HFFc6 (cell line): ENCODE measurements around the gene PTGER1. TPM values are rescaled to one million over a fixed set of nuclear protein-coding genes. Genes with fewer than 3 reads are reported as not detected.
A peak's percentile ranks its signal among the peaks of the same experiment; 100 is the strongest.

ENCODE experiments used
- DNase-seq: peaks from one replicate; pipeline ENCODE4 v3.0.0-alpha.2; 2018
- H3K27ac Mint-ChIP-seq: 2 replicates; pipeline ENCODE4 v1.8.0; 2020; ENCODE audit warnings: mild to moderate bottlenecking, mixed read lengths
- H3K27me3 Mint-ChIP-seq: 2 replicates; pipeline ENCODE4 v1.8.0; 2021; ENCODE audit warnings: mild to moderate bottlenecking, moderate library complexity, mixed read lengths; ENCODE audit not compliant: insufficient read depth
- H3K36me3 Mint-ChIP-seq: 2 replicates; pipeline ENCODE4 v1.8.0; 2021; ENCODE audit warnings: low read depth, mixed read lengths
- H3K4me1 Mint-ChIP-seq: 2 replicates; pipeline ENCODE4 v1.8.0; 2020; ENCODE audit warnings: low read depth, mixed read lengths
- H3K4me3 Mint-ChIP-seq: 2 replicates; pipeline ENCODE4 v1.8.0; 2020; ENCODE audit warnings: mild to moderate bottlenecking, moderate library complexity, mixed read lengths
- H3K9me3 Mint-ChIP-seq: 2 replicates; pipeline ENCODE4 v1.8.0; 2020; ENCODE audit warnings: mild to moderate bottlenecking, mixed read lengths
- total RNA-seq, 6 experiments: library from RNA; stranded (reverse); fragmentation: NEBNext Ultra II Directional; extraction: Animal tissue kit (Norgen Biotek cat#: 25700); gene quantifications; 2 replicates in 1 of 6; 3 replicates in 5 of 6; pipeline ENCODE4 v1.2.3, GENCODE V29; 2021
- TF ChIP-seq, protein P1 (sequence below): fragments of 200-600 bp; sonication (generic); IDR thresholded peaks from 2 replicates; pipeline ENCODE4 v1.5.0; 2021; ENCODE audit warnings: antibody characterized with exemption, mild to moderate bottlenecking

PTGER1 gene
- total RNA-seq, 6 experiments from 2014 or later: 0.41 to 4.1 (median 0.62) TPM

DNA sequence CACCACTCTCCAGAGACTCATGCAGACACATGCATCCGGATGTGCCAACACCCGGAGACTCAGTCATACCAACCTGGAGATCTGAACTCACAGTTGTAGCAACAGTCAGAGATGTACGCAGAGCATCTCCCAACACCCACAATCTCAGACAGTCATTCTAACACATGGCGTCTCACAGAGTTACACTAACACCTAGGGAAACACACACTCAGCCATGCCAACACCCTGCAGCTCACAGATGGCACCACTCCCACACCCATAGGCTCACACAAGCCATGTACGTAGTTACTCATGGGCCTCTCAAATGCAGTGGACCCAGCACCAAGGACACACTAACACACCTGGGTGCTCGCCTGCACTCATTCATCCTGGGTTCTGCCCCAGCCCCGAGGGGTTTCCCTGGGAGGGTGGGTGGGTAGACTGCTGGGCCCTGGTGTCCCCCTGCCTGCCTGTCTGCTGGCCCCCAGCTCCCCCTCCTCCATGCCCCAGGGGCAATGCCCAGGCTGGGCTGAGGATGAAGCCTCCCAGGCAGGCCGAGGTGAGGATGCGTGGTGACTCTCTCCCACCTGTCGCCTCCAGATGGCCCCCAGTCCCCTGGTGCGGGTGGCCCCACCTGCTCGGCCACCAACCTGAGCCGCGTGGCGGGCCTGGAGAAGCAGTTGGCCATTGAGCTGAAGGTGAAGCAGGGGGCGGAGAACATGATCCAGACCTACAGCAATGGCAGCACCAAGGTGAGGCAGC lies 32.1 kb downstream of the PTGER1 start:
- Mint-ChIP-seq H3K27ac (no peak overlapping the region), H3K9me3 (no peaks in the 10 kb centered on the region), H3K4me1 (peaks cover 15% of the 10 kb centered on the region), H3K36me3 (peaks cover 34% of the 10 kb centered on the region), H3K4me3 (no peak overlapping the region), H3K27me3 (peaks cover 2% of the 10 kb centered on the region; the same call in 1 of the 2 replicates)
- TF ChIP-seq, protein P1, sequence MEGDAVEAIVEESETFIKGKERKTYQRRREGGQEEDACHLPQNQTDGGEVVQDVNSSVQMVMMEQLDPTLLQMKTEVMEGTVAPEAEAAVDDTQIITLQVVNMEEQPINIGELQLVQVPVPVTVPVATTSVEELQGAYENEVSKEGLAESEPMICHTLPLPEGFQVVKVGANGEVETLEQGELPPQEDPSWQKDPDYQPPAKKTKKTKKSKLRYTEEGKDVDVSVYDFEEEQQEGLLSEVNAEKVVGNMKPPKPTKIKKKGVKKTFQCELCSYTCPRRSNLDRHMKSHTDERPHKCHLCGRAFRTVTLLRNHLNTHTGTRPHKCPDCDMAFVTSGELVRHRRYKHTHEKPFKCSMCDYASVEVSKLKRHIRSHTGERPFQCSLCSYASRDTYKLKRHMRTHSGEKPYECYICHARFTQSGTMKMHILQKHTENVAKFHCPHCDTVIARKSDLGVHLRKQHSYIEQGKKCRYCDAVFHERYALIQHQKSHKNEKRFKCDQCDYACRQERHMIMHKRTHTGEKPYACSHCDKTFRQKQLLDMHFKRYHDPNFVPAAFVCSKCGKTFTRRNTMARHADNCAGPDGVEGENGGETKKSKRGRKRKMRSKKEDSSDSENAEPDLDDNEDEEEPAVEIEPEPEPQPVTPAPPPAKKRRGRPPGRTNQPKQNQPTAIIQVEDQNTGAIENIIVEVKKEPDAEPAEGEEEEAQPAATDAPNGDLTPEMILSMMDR: no peak
- DNase-seq: no peak

DNA sequence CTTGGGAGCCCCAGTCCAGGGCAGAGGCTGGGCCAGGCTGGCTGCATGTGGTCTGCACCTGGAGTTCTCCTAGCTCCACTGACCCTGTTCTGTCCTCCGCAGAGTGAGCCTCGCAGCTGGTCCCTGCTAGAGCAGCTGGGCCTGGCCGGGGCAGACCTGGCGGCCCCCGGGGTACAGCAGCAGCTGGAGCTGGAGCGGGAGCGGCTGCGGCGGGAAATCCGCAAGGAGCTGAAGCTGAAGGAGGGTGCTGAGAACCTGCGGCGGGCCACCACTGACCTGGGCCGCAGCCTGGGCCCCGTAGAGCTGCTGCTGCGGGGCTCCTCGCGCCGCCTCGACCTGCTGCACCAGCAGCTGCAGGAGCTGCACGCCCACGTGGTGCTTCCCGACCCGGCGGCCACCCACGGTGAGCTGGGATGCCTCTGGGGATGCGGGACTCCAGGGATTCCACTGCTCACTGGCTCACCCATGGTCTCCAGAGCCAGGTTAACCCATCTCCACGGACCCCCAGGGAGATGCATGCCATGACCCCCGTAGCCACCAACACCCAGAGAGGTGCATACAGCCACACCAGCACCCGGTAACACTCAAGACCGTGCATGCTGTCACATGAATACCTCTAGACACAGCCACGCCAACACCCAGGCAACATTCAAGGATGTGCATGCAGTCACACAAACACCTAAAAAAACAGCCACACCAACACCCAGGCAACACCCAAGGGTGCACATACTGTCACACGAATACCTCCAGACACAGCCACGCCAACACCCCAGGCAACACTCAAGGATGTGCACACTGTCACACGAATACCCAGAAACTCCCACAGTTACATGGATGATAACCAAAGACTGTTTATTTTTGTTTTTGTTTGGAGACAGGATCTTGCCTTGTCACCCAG lies 33.9 kb downstream of the PTGER1 start:
- DNase-seq: no peak
- TF ChIP-seq, protein P1: no peak
- Mint-ChIP-seq H3K27ac (no peak overlapping the region), H3K4me1 (peaks cover 15% of the 10 kb centered on the region), H3K27me3 (peaks cover 2% of the 10 kb centered on the region; the same call in 1 of the 2 replicates), H3K36me3 (peaks cover 22% of the 10 kb centered on the region), H3K4me3 (no peak overlapping the region), H3K9me3 (no peaks in the 10 kb centered on the region)

DNA sequence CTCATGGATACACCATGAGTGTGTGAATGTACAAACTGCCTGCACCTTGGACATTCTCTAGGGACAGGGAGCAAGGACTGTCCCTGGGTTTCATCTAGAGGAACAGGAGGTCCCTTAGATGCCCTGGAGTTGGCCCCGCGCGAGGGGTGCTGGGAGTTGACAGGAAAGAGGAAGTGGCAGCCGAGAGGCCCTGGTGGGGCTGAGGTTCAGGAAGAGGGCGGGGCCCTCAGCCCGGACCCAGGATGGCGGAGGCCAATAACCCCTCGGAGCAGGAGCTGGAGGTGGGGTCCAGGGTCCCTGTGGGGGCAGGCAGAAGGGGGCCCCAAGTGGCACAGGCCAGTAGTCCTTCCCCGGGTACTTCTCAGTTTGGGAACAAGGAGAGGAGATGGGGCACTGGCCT lies 35.1 kb downstream of the PTGER1 start:
- TF ChIP-seq, protein P1: no peak
- H3K27me3 Mint-ChIP-seq: peaks cover 2% of the 10 kb centered on the region; the same call in 1 of the 2 replicates
- no peak overlapping the region; the same call in 1 of the 2 replicates for H3K4me3 Mint-ChIP-seq
- H3K9me3 Mint-ChIP-seq: no peaks in the 10 kb centered on the region
- H3K36me3 Mint-ChIP-seq: peaks cover 20% of the 10 kb centered on the region
- peaks cover 19% of the 10 kb centered on the region for H3K4me1 Mint-ChIP-seq
- DNase-seq: no peak
- peak overlapping the region; percentile 9; the same call in 1 of the 2 replicates for H3K27ac Mint-ChIP-seq

DNA sequence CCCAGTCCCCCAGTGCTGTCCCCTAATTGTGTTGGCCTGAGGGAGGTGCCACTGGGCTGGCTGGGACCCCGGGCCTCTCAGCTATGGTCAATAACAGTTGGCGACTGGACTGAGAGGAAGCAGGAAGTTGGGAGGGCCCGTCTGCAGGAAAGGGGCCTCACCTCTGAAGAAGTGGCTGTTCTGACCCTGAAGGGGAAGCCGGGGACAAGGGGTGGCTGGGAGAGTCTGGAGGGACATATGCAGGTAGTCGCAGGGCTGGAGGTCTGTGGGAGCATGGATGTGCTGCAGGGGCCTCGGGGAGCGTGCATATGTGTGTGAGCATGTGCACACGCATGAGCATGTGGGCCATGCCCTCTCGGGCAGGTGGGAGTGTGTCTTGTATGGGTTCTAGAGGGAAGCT lies 36.1 kb downstream of the PTGER1 start:
- Mint-ChIP-seq H3K36me3 (peaks cover 14% of the 10 kb centered on the region; the same call in 1 of the 2 replicates), H3K9me3 (no peaks in the 10 kb centered on the region), H3K27me3 (peaks cover 2% of the 10 kb centered on the region; the same call in 1 of the 2 replicates), H3K27ac (peak overlapping the region; percentile 48; the same call in 1 of the 2 replicates), H3K4me1 (peaks cover 29% of the 10 kb centered on the region), H3K4me3 (no peak overlapping the region)
- TF ChIP-seq, protein P1: no peak
- DNase-seq: no peak

DNA sequence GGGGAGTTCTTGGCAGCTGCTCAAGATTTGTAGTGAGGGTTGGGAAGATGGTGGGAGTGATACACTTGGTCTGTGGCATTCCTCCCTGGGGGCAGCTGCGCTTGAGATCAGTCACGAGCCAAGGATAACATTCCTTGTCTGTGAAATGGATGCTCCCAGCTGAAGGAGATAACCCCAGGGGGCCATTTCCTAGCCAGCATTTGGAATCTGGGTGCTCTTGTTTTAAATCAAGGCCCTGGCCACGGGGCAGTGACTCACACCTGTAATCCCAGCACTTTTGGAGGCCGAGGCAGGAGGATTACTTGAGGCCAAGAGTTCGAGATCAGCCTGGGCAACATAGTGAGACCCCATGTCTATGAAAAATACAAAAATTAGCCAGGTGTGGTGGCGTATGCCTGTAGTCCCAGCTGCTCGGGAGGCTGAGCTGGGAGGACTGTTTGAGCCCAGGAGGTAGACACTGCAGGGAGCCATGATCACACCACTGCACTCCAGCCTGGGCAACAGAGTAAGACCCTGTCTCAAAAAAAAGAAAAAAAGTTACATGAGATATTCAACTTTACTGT lies 37.5 kb downstream of the PTGER1 start:
- H3K27ac Mint-ChIP-seq: no peak overlapping the region

More for the DNA sequence above, 37.5 kb downstream of the PTGER1 start:
- no peaks in the 10 kb centered on the region for H3K9me3 Mint-ChIP-seq
- no peak overlapping the region for H3K4me3 Mint-ChIP-seq
- TF ChIP-seq, protein P1: no peak
- peaks cover 31% of the 10 kb centered on the region for H3K4me1 Mint-ChIP-seq
- peaks cover 2% of the 10 kb centered on the region; the same call in 1 of the 2 replicates for H3K27me3 Mint-ChIP-seq
- H3K36me3 Mint-ChIP-seq: peaks cover 6% of the 10 kb centered on the region; the same call in 1 of the 2 replicates
- no peak for DNase-seq
